Endodermal cell (in vitro differentiated cells): Measurements from ENCODE around the gene SMIM12. TPM values are rescaled to one million over a fixed set of nuclear protein-coding genes. Genes with fewer than 3 reads are reported as not detected.

Experiments used
- DNase-seq: peaks from one replicate; pipeline ENCODE4 v3.0.0-alpha.2; 2017
- H3K27ac ChIP-seq: 2 replicates; pipeline ENCODE4 v1.5.1; 2013; ENCODE audit warnings: mild to moderate bottlenecking, low read depth, low read length, moderate library complexity
- H3K27me3 ChIP-seq: 2 replicates; pipeline ENCODE4 v1.6.1; 2013; ENCODE audit warnings: mild to moderate bottlenecking, low read length, moderate library complexity; ENCODE audit not compliant: insufficient read depth, control insufficient read depth, poor library complexity, severe bottlenecking
- H3K36me3 ChIP-seq: 2 replicates; pipeline ENCODE4 v1.7.0; 2013; ENCODE audit warnings: mild to moderate bottlenecking, low read length, moderate library complexity; ENCODE audit not compliant: control insufficient read depth, insufficient read depth
- H3K4me1 ChIP-seq: one replicate; pipeline ENCODE4 v1.7.0; 2013; ENCODE audit warnings: low read length; ENCODE audit not compliant: control insufficient read depth, insufficient read depth
- H3K4me3 ChIP-seq: 2 replicates; pipeline ENCODE4 v1.5.1; 2013; ENCODE audit warnings: mild to moderate bottlenecking, low read length, moderate library complexity
- H3K9ac ChIP-seq: 2 replicates; pipeline ENCODE4 v1.6.1; 2013; ENCODE audit warnings: mild to moderate bottlenecking, low read length, moderate library complexity; ENCODE audit not compliant: poor library complexity, severe bottlenecking; ENCODE audit errors: extremely low read depth
- H3K9me3 ChIP-seq: 2 replicates; pipeline ENCODE4 v1.6.1; 2013; ENCODE audit warnings: mild to moderate bottlenecking, low read length, moderate library complexity; ENCODE audit not compliant: control insufficient read depth
- H3K27ac Mint-ChIP-seq: 2 replicates; pipeline ENCODE4 v1.8.0; 2020; ENCODE audit warnings: mixed read lengths
- H3K27me3 Mint-ChIP-seq: 2 replicates; pipeline ENCODE4 v1.8.0; 2021; ENCODE audit warnings: mild to moderate bottlenecking, mixed read lengths; ENCODE audit not compliant: insufficient read depth
- H3K36me3 Mint-ChIP-seq: 2 replicates; pipeline ENCODE4 v1.8.0; 2020; ENCODE audit warnings: low read depth, mixed read lengths
- H3K4me1 Mint-ChIP-seq: 2 replicates; pipeline ENCODE4 v1.8.0; 2020; ENCODE audit warnings: mixed read lengths
- H3K4me3 Mint-ChIP-seq: 2 replicates; pipeline ENCODE4 v1.8.0; 2020; ENCODE audit warnings: mild to moderate bottlenecking, moderate library complexity, mixed read lengths
- H3K9me3 Mint-ChIP-seq: 2 replicates; pipeline ENCODE4 v1.8.0; 2020; ENCODE audit warnings: mild to moderate bottlenecking, mixed read lengths
- WGBS, 2 experiments: methylation state at CpG; one replicate each; pipeline versions ENCODE4 v1.1.5 to v1.1.7; 2013; ENCODE audit warnings: missing lambda C conversion rate in 2 of 2, mixed read lengths in 1 of 2; ENCODE audit not compliant: insufficient coverage in 1 of 2, insufficient read length in 1 of 2; 5-methylcytosine and 5-hydroxymethylcytosine counted together
- total RNA-seq, 2 donors: library from RNA; stranded (reverse); fragmentation: NEBNext Ultra II Directional in 1 of 2; extraction: Animal tissue kit (Norgen Biotek cat#: 25700) in 1 of 2; gene quantifications; 2 replicates in 1 of 2; 3 replicates in 1 of 2; pipeline ENCODE4 v1.2.1, GENCODE V29; 2021
- TF ChIP-seq, protein P1 (sequence below): fragments of 200-600 bp; sonication (generic); conservative IDR thresholded peaks from 2 replicates; pipeline ENCODE4 v1.5.0; 2021; ENCODE audit warnings: antibody characterized with exemption, mild to moderate bottlenecking

SMIM12 gene
- total RNA-seq, 2 donors from 2014 or later = 43.0 to 47.6 TPM

DNA sequence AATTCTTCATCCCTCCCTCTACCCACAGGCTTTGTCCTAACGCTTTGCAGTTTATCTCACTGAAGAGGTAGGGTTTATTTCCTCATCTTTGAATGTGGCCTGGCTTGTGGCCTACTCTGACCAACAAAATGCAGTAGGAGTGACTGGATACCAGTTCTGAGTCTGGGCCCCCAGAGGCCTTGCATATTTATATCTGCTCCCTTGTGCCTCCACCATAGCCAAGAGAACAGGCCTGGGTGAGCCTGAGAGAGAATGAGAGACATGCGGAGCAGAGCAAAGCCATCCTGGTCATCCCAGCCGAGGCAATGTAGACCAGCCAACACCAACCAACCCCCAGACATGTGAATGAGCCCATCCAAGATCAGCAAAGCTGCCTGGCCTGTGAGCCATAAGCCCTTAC is 30.3 kb downstream of the SMIM12 start:
- TF ChIP-seq, protein P1, sequence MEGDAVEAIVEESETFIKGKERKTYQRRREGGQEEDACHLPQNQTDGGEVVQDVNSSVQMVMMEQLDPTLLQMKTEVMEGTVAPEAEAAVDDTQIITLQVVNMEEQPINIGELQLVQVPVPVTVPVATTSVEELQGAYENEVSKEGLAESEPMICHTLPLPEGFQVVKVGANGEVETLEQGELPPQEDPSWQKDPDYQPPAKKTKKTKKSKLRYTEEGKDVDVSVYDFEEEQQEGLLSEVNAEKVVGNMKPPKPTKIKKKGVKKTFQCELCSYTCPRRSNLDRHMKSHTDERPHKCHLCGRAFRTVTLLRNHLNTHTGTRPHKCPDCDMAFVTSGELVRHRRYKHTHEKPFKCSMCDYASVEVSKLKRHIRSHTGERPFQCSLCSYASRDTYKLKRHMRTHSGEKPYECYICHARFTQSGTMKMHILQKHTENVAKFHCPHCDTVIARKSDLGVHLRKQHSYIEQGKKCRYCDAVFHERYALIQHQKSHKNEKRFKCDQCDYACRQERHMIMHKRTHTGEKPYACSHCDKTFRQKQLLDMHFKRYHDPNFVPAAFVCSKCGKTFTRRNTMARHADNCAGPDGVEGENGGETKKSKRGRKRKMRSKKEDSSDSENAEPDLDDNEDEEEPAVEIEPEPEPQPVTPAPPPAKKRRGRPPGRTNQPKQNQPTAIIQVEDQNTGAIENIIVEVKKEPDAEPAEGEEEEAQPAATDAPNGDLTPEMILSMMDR = no peak
- no peak overlapping the region for H3K27ac ChIP-seq
- H3K9me3 ChIP-seq = no peaks in the 10 kb centered on the region
- peak; percentile 18 for DNase-seq
- WGBS, 2 experiments = 94 to 100% methylated on average over 2 to 3 of the region's 3 CpGs
- H3K4me1 ChIP-seq = peaks cover 17% of the 10 kb centered on the region
- Mint-ChIP-seq H3K27me3 (peaks cover 4% of the 10 kb centered on the region), H3K9me3 (no peaks in the 10 kb centered on the region), H3K36me3 (peaks cover 4% of the 10 kb centered on the region), H3K4me3 (no peak overlapping the region), H3K4me1 (peaks cover 30% of the 10 kb centered on the region), H3K27ac (no peak overlapping the region)
- H3K36me3 ChIP-seq = no peaks in the 10 kb centered on the region
- H3K4me3 ChIP-seq = no peak overlapping the region
- no peak overlapping the region for H3K9ac ChIP-seq
- H3K27me3 ChIP-seq = no peaks in the 10 kb centered on the region

- Histone ChIP-seq H3K4me3 (no peak overlapping the region), H3K4me1 (peaks cover 17% of the 10 kb centered on the region), H3K27me3 (no peaks in the 10 kb centered on the region), H3K9ac (no peak overlapping the region), H3K36me3 (no peaks in the 10 kb centered on the region), H3K9me3 (peaks cover 6% of the 10 kb centered on the region), H3K27ac (no peak overlapping the region)
- Mint-ChIP-seq H3K9me3 (no peaks in the 10 kb centered on the region), H3K27me3 (peaks cover 4% of the 10 kb centered on the region), H3K4me1 (peaks cover 30% of the 10 kb centered on the region), H3K4me3 (no peak overlapping the region), H3K36me3 (peaks cover 4% of the 10 kb centered on the region), H3K27ac (no peak overlapping the region)
- TF ChIP-seq, protein P1 = no peak
- peak; percentile 22 for DNase-seq
- WGBS, 2 experiments = 86 to 100% methylated on average over 2 of the region's 2 CpGs
Observed at GRCh38 chr1:34828611-34829010, 30.9 kb downstream of the SMIM12 start.

GRCh38 chr1:34827341-34827941 is 32.1 kb downstream of the SMIM12 start:
- H3K4me1 ChIP-seq = peaks cover 17% of the 10 kb centered on the region
- peaks cover 30% of the 10 kb centered on the region for H3K4me1 Mint-ChIP-seq
- no peaks in the 10 kb centered on the region for H3K36me3 ChIP-seq
- no peak overlapping the region for H3K9ac ChIP-seq
- no peak overlapping the region for H3K27ac Mint-ChIP-seq
- DNase-seq = no peak
- TF ChIP-seq, protein P1 = no peak
- H3K9me3 ChIP-seq = peaks cover 7% of the 10 kb centered on the region
- WGBS, 2 experiments = 94 to 95% methylated on average over 5 of the region's 5 CpGs
- H3K27me3 ChIP-seq = no peaks in the 10 kb centered on the region
- H3K4me3 Mint-ChIP-seq = no peak overlapping the region
- H3K27me3 Mint-ChIP-seq = no peaks in the 10 kb centered on the region
- no peak overlapping the region for H3K27ac ChIP-seq
- no peak overlapping the region for H3K4me3 ChIP-seq
- H3K9me3 Mint-ChIP-seq = no peaks in the 10 kb centered on the region
- H3K36me3 Mint-ChIP-seq = peaks cover 4% of the 10 kb centered on the region
